ENCODE measurements around the gene CCDC80.
A peak's percentile ranks its signal among the peaks of the same experiment; 100 is the strongest.

Gene CCDC80

GRCh38 chr3:112579697-112580096, 61.2 kb downstream of the CCDC80 start:
- Histone ChIP-seq H3K36me3 (ENCODE audit: control insufficient read depth in 2 of 2, insufficient read depth in 1 of 2, low read length in 2 of 2) (peaks cover 0 to 42% of the 10 kb centered on the region in 2 experiments; a peak in 2 of 3 replicates), H3K4me3 (ENCODE audit: low read depth, low read length) (no peak overlapping the region), H3K4me1 (ENCODE audit: control insufficient read depth, insufficient read depth, low read length) (no peaks in the 10 kb centered on the region), H3K27ac (ENCODE audit: extremely low read depth, low read depth, low read length) (no peak overlapping the region), H3K9me3 (ENCODE audit: control insufficient read depth, insufficient read depth, low read depth, low read length) (no peaks in the 10 kb centered on the region)
- TF ChIP-seq ZNF132 (tag by site-specific recombination; IDR thresholded peaks at IDR 0.05; ENCODE audit: borderline replicate concordance) (no peak), ZNF664 (tag by site-specific recombination; IDR thresholded peaks at IDR 0.05) (peak; percentile 60)
- POLR2A ChIA-PET, result no interaction called here
- CTCF ChIA-PET, result interaction anchor here (0.6 to 1.8 kb wide), 4 partner anchors 48 to 719 kb away, joined by 3 to 5 read pairs (median 4); no protein-coding TSS in a partner anchor

- ChIA-PET CTCF (interaction anchor here (0.7 to 1.8 kb wide), 3 partner anchors 56 to 719 kb away, joined by 5 to 6 read pairs (median 5); no protein-coding TSS in a partner anchor), POLR2A (no interaction called here)
- no peak for TF ChIP-seq ZNF16 (tag by site-specific recombination; IDR thresholded peaks at IDR 0.05; ENCODE audit: low read depth)
- no peak for TF ChIP-seq GLI4 (tag by site-specific recombination; IDR thresholded peaks at IDR 0.05)
- TF ChIP-seq ZNF239 (tag by site-specific recombination; IDR thresholded peaks at IDR 0.05), result no peak
- TF ChIP-seq ZNF571 (tag by site-specific recombination; IDR thresholded peaks at IDR 0.05), result no peak
- TF ChIP-seq AEBP2 (tag by site-specific recombination; IDR thresholded peaks at IDR 0.05; ENCODE audit: borderline replicate concordance), result no peak
- no peak for TF ChIP-seq ZNF23 (tag by site-specific recombination; IDR thresholded peaks at IDR 0.05; ENCODE audit: borderline replicate concordance)
- no peak for TF ChIP-seq GLI2 (tag by site-specific recombination; IDR thresholded peaks at IDR 0.05; ENCODE audit: borderline replicate concordance, low read depth)
- TF ChIP-seq ZNF623 (tag by site-specific recombination; IDR thresholded peaks at IDR 0.05), result no peak
- no peak for TF ChIP-seq ZNF76 (tag by site-specific recombination; IDR thresholded peaks at IDR 0.05; ENCODE audit: borderline replicate concordance, low read depth)
- TF ChIP-seq ZNF843 (tag by site-specific recombination; IDR thresholded peaks at IDR 0.05), result no peak
- no peak for TF ChIP-seq ZBTB10 (tag by site-specific recombination; IDR thresholded peaks at IDR 0.05)
- no peak for TF ChIP-seq ZNF777 (tag by site-specific recombination; IDR thresholded peaks at IDR 0.05; ENCODE audit: borderline replicate concordance)
These were observed 61.7 kb downstream of the CCDC80 start for GRCh38 chr3:112579232-112579631.

GRCh38 chr3:112572701-112573100, 68.2 kb downstream of the CCDC80 start:
- POLR2A ChIA-PET, result no interaction called here
- H3K4me1 ChIP-seq (ENCODE audit: control insufficient read depth, insufficient read depth, low read length), result no peaks in the 10 kb centered on the region
- CTCF ChIA-PET, result no interaction called here
- no peak overlapping the region for H3K4me3 ChIP-seq (ENCODE audit: low read depth, low read length)
- H3K27ac ChIP-seq (ENCODE audit: extremely low read depth, low read depth, low read length), result no peak overlapping the region
- no peaks in the 10 kb centered on the region for H3K9me3 ChIP-seq (ENCODE audit: control insufficient read depth, insufficient read depth, low read depth, low read length)
- H3K36me3 ChIP-seq (ENCODE audit: control insufficient read depth in 2 of 2, insufficient read depth in 1 of 2, low read length in 2 of 2), result peaks cover 0 to 26% of the 10 kb centered on the region in 2 experiments; a peak in 1 of 3 replicates
- no peak for TF ChIP-seq ZNF274 (IDR thresholded peaks at IDR 0.05; ENCODE audit: low read length)
- no peak for TF ChIP-seq ZNF274 (tag by site-specific recombination; IDR thresholded peaks at IDR 0.05; ENCODE audit: borderline replicate concordance)
- no peak for TF ChIP-seq ZNF155 (tag by site-specific recombination; IDR thresholded peaks at IDR 0.05)
- TF ChIP-seq KLF9 (tag by site-specific recombination; IDR thresholded peaks at IDR 0.05; ENCODE audit: low read depth), result no peak
- no peak for TF ChIP-seq ZNF518A (tag by site-specific recombination; conservative IDR thresholded peaks at IDR 0.05; ENCODE audit: low read depth)
- TF ChIP-seq INSM2 (tag by site-specific recombination; IDR thresholded peaks at IDR 0.05), result no peak

More at GRCh38 chr3:112579232-112579631, 61.7 kb downstream of the CCDC80 start:
- Histone ChIP-seq H3K36me3 (ENCODE audit: control insufficient read depth in 2 of 2, insufficient read depth in 1 of 2, low read length in 2 of 2) (peaks cover 0 to 37% of the 10 kb centered on the region in 2 experiments; a peak in 2 of 3 replicates), H3K4me3 (ENCODE audit: low read depth, low read length) (no peak overlapping the region), H3K4me1 (ENCODE audit: control insufficient read depth, insufficient read depth, low read length) (no peaks in the 10 kb centered on the region), H3K9me3 (ENCODE audit: control insufficient read depth, insufficient read depth, low read depth, low read length) (no peaks in the 10 kb centered on the region), H3K27ac (ENCODE audit: extremely low read depth, low read depth, low read length) (no peak overlapping the region)
